Stimulated activated CD8-positive, alpha-beta memory T cell treated with anti-CD3 and anti-CD28 coated beads, Interleukin-12 subunit alpha, Interleukin-12 subunit beta, amount 100 ng/mL, for 1 hour (primary cell): ENCODE results near the gene DCDC1.
"Not testable (repeated sequence)": the region's sequence is repeated elsewhere in the genome, so short reads cannot be mapped to it uniquely, and the experiment has no call there.

Source experiments
- DNase-seq: peaks from one replicate; pipeline ENCODE4 v3.0.0-alpha.2; 2020; ENCODE audit warnings: low read depth

Gene DCDC1

DNA sequence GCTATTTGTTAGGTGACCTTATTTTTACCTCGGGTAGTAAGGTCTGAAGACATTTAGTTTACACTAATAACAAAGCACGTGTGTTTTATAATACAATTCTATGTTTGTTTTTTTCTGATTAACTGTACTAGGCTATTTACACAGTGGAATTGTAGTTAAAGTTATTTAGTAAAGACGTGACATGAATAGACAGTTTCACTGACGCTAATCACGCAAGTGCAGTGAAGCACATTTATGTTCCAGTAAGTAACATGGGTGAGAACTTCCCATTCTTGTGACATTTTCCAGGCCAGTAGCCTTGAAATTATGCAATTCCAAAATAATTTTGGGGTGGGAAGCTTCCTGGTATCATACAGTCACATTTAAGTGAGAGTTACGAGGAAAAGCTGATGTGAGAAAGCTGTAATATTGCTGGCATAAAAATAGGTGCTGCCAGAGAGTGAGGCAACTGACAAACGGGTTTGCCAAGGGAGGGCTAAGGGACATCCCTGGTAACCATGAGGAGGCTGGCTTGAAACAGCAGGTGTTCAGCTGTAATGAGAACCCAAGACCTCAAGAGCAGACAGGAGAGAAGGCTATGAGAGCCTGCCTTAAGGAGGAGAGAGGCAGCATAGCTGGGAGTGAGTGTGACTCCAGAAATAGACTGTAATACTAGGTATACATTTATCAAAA is 378.8 kb downstream of the DCDC1 start:
- no peak for DNase-seq

DNA sequence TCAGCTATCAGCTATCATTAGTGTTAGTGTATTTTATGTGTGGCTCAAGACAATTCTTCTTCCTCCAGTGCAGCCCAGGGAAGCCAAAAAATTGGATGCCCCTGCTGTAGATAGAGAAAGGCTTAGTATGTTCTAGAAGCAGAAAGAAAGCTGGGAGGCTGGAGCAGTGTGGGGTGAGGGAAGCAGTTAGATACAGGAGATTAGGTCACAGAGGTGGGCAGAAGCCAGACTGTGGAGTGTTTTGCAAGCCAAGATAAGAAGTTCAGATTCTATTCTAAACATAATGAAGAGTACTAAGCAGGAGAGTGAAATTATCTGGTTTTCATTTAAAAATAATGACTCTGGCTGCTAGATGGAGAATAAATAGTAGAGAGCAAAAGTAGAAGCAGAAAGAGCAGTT is 381.7 kb downstream of the DCDC1 start:
- DNase-seq: no peak

DNA sequence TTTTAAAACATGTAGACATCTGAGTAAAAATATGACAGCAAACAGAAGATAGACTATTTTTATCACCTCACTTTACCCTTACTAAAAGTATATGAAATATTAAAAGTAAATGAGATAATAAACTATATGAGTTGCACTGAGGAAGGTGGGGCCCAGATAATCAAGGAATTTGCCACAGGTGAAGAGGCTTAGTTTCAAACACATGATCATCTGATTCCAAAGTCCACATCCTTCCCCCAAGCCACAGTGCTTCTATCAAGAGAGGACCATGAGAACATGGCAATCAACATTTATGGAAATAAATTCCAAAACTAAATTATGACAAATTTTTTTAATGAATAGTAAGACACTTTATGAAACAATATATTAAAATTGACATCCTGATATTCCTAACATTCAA is 384.0 kb downstream of the DCDC1 start:
- DNase-seq: no peak

DNA sequence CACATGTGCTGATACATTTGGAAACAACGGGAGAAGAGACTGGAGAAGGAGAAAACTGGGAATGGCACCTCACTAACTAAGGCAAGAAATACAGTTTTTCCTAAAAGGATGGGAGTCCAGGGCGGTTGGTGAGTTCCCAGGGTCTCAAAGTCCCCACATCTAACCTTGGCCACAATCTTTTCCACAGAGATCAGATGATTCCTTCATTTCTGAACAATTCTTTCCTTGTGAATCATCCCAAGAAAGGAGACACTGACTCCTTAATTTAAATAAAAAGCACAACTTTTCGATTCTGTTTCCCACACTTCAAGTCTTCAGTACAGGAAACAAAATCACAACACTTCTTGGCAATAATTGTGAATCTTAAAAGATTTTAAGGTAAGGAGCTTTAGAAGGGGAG is 384.7 kb downstream of the DCDC1 start:
- DNase-seq: no peak

DNA sequence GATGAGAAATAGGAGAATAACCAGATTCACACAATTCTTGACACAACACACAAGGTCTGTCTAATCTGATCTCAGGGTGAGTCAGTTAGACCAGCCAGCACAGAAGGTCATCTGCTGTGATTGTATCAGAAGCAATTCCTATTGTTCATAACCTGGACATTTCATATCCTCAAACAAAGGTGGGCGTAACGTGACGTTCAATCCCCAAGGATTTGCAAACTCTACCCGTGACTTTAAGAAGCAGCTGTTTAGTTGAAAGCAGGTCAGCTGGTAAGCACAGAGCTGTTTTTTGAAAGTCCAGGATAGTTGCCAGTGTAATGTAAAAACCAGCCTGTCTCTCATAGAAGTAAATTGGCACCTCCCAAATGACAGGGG is 385.1 kb downstream of the DCDC1 start:
- no peak for DNase-seq

DNA sequence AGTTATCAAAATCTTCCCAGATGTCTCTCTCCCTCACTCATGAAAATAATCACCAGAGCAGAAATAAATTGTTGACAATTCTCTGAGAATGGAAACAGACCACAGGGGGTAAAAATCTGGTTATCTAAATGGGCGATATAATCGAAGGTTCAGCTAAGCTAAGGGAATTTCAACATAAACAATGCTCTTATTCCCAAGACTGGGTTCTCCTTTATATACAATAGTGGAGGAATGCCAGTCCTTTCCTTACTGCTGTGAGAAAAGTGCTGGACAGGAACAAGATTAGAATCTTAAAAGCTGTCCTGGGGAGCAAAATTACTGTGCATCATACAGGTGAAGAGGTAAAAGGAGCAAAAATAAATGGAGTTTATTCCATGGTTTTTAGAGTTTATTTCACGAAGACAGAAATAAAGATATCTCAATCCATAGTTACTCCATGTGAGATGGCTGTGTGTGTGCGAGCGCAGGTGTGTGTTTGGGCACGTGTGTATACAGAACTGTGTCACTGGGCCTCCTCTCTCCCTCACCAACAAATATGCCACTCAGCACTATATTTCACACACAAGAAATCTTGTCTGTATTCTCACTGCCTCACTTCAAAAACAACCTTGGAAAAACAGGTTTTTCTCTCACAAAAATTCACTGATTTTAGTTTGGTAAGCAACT is 385.6 kb downstream of the DCDC1 start:
- DNase-seq: no peak

DNA sequence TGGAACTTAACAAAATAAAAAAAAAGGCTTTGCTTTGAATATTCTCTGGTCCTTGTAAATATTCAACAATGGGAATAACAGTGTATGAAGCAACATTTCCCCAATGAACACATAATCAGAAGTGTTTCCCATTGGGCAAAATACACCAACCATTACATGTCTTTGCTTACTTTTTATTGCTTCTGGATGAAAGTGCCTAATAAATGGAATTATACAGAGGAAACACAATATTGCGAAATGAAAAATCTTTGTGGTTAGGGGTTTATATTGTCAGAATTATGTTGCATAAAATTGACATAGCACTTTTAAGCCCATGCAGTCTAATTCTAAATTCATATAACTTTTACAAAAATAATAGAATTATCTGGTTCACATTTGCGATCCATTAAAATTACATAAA is 386.4 kb downstream of the DCDC1 start:
- DNase-seq: no peak

DNA sequence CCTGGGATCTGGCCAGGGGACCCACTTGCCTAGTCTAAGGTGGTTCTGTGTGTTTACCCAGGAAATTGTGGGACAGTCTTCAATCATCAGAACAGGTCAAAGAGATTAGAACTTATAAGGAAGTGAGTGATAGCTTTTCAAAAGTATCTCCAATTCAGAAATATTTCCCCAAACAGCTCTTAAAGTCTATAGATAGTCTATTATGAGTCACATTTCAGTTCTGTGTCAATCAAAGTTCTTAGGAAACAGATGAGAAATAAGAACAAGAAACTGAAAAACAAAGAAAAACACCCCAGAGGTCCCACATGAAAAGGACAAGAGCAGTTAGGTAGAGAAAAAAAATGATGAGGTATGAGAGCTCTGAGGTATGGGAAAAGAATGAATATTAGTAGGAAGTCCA is 402.0 kb downstream of the DCDC1 start:
- DNase-seq: no peak

DNA sequence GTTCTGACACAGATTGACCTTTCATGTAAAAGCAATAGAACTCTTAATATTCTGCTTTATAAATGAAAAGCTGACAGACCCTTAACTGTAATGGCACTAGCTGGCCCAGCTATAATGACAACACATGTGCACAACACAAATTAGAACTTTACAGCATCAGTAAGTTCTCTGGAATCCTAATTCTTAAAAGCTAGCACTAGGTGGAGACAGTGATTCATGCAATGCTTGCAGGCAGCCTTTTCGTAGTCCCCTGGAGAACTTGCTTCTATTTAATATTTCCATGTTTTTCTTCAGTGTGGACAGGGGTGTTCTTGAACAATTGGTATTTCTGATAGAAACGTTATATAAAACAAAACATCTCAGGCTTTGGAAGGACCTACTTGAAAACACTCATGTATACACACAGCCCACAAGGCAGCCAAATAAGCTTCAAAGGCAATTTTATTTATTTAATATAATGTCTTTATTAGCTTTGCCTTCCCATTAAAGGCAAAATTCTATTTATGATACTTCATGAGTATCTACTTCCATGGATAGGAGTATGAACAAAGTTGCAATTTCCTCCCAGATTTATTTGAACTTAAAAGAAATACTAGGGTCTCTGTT is 409.0 kb downstream of the DCDC1 start:
- no peak for DNase-seq

DNA sequence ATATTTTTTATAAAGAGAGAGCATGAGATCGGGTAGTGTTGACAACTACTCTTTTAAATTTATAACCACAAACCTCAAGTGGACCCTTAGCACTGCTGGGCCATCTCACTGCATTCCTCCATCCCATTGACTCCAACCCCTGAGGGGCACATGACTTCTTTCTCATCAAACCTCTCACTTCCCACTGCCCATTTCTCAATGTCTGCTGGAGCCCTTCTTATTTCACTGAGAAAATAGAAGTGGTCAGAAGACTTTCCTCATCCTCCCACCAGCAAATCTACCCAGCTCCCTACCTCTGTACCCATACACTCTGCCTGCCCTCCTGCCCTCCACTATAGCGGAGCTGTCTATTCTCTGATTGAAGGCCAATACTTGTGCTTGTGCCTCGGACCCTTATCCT is 412.8 kb downstream of the DCDC1 start:
- DNase-seq: no peak

DNA sequence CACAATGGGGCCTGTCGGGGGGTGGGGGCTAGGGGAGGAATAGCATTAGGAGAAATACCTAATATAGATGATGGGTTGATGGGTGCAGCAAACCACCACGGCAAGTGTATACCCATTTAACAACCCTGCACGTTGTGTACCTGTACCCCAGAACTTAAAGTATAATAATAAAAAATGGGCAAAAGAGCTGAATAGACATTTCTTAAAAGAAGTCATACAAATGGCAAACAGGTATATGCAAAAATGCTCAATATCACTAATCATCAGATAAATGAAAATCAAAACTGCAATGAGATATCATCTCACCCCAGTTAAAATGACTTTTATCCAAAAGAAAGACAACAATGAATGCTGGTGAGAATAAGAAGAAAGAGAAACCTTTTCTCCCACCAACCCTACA is 419.7 kb downstream of the DCDC1 start:
- no peak for DNase-seq

DNA sequence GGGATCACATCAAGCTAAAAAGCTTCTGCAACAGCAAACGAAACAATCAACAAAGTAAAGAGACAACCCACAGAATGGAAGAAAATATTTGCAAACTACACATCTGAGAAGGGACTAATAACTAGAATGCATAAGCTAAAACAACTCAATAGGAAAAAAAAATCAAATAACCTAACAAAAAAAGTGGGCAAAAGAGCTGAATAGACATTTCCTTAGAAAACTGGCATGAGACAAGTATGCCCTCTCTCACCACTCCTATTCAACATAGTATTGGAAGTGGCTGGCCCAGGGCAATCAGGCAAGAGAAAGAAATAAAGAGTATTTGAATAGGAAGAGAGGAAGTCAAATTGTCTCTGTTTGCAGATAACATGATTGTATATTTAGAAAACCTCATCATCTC is 421.8 kb downstream of the DCDC1 start:
- DNase-seq: not testable (repeated sequence)

DNA sequence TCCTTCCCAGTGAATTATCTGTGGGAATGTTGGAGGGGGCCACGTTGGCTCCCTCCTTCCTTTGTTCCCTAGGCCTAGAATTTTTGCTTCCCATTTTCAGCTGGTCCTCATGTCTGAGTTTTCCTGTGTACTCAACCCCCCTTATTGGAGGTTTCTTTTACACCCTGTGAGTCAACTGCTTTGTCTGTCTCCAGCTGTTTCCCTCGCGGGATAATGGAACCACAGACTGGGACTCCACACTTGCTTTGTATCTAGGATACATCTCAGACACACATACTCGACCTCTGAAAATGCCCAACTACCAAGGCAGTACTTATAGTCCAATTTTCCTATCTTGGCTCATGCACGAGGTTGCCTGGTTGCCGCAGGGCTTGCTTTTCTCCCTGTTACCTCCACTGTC is 430.7 kb downstream of the DCDC1 start:
- DNase-seq: no peak

DNA sequence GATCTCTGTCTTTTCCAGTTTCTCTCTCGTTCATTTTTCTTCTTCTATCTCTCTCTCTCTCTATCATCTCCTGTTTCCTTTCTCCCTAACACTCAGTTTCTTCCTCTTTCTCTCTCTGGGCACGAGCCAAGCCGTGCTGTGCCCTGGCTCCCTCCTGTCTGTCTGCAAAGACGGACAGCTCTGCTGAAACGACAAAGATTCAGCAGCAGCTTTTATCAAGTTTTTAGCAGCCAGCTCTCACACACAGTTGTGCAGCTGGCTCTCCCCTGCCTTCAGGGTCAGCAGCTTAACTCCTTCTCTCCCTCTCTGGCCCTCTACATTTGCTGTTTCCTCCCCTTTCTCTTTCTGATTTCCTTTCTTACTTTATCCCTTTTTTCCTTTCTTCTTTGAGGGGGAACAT is 431.4 kb downstream of the DCDC1 start:
- no peak for DNase-seq

DNA sequence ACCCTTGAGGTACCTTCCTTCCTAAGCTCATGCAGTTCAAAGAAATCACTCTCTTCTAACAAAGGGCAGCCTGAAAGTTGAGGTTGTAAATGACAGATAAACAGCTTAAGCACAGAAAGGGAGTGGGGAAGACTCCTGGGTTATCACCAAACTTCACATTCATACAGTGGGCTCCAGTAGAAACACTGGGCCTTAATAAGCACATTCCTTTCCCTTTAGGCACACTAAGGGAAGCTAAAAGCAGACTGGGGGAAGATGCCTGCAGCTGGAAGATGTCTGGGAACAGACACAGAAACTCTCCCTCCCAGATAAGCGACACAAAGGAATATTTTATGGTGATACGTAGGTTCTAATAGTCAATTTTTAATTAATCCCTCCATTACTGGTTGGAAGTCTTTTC is 433.0 kb downstream of the DCDC1 start:
- DNase-seq: no peak

DNA sequence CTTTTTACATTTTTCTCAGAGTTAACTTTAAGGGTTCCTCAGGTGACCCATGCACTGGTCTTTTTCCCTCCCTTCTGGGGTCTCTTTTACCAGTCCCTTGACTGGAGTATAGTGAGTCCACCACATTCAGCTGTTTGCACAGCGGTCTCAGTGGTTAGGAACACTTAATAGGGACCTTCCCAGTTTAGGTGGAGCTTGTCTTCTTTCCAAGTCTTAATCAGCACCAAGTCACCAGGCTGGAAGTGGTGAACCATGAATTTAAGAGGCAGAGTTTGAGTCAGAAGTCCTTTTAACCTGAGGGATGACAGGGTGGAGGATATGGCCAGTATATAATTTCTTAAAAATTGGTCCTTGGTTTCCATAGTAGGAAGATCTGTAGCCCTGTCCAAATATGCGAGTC is 433.7 kb downstream of the DCDC1 start:
- no peak for DNase-seq

DNA sequence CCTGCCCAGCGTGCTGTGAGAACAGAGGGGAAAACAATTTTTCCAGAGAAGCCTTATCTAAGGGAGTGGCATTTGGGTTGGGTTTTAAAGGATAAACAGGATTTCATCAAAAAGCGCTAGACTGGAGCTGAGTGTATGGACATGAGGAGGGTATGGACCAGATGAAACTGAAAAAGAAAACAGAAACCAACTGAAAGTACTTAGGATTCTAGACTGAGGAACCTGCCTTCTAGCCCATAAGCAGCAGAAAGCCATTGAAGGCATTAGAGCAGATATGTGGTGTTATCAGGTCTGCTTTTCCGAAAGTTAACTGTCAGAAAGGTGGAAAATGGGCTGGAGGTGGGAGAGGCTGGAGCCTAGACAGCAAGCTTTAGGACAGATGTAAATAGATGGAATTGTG is 443.4 kb downstream of the DCDC1 start:
- no peak for DNase-seq

DNA sequence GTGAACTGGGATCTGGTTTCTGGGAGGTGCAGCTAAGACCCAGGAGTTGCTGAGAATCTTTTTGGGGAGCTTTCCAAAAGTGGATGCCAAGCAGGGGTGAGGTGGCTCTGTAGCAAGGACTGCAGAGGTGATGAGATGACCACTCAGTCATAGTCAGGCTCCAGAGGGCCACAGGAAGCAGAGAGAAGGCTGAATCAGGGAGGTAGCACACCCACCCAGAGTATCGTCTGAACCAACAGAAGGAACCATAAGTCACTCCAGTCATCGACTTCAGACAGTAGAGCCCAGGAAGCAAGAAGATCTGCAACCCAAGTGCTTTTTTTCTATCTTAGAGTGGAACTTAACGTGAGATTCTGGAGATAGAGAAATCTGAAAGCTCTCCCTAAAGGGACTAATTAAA is 447.7 kb downstream of the DCDC1 start:
- DNase-seq: no peak

DNA sequence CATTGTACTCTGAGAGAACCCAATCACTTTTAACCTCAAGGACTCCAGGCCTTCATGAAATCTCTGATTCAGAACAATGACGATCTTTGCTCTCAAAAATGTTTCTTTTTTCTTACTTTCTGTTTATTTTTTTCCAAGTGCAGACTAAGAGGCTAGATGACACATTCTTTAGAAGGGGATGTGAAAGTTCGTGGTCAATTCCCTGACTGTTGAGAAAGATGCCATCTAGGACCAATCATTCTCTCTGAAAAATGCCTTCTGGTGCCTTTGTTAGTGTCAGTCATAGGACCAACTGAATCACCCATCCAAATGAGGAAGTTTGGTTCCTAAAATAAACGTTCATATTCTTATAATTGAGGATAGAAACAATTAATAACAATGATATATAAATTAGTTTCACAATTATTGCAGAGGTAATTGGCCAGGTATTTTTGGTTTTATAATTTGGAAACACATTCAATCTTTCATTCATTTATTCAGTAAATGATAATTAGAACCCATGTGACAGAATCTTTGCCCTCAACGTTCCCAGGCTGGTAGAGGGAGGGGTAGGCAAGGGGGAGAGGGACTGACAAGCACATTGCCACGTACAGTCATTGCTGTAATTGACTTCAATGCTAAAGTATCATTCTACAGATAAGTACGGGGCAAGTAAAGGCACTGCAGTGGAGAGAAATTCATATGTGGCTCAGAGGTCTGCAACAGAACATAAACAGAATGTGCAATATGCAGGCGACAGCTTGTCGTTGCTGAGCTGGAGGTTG is 450.0 kb downstream of the DCDC1 start:
- DNase-seq: no peak

DNA sequence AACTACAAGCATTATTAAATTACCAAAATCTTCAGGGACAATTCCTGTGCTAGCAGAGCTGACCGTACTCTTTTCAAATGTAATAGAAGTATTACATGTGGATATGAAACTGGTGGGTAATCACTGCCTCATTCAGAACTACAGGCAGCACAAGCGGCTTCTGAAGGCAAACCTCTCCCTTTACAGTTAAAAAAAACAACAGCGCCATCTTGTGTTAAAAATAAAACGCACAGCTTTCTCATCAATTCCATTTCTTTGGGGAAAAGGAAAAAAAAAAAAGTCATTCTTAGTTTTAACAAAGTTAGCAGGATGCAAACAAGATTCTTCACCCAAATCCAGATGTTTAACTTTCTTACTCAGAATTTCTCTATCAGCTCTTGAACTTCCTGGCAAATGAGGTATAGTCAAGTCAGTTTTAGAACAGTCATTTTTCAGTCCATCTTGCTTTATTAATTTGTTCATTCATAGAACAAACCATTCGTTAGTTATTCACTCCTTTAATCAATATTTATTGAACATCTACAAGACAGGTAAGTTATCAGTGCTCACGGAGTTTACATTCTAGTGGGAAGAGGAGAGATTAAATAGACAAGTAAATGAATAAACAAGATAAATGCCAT is 451.6 kb downstream of the DCDC1 start:
- no peak for DNase-seq

DNA sequence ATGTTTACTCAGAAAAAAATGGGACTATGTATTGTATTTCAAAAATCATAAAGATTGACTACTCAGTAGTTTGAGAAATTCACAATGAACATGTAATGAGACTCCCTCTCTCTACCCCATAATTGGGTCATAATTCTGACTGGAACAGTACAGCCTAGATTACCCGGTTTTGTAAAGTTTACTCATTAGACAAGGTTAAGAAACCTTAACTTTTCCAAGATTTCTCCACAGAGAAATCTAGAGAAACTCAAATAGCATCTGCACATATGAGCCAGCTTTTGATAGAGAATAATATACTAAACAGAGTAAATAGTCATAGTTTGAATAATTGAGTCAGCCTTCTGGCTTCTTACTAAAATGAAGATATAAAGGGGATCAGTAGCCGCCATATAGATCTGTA is 452.3 kb downstream of the DCDC1 start:
- DNase-seq: no peak

DNA sequence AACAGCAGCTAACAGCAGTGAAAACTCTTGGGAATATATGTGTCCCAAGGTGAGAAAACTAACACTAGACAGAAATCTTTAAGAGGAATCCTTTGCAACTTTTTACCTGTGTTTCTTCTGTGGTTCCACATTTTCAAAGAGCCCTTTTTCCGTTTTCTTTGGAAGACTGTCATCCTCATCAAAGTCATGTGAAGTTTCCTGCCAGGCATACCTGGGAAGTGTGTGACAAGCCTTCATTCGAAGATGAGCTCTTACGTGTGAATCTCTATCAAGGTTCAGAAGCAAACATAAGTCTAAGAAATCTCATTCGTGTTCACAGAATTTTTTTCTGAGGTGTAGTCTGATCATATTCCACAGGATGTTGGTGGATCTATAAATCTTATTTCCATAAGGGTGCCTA is 452.8 kb downstream of the DCDC1 start:
- DNase-seq: no peak
